GM18499 (cell line): ENCODE measurements around the gene AHNAK2.
"Not testable (repeated sequence)": the region's sequence is repeated elsewhere in the genome, so short reads cannot be mapped to it uniquely, and the experiment has no call there.

Experiments
- ATAC-seq: cut with Tn5 transposase; IDR thresholded peaks from one replicate; pipeline ENCODE4 v1.9.1; 2021; ENCODE audit warnings: moderate number of reproducible peaks; ENCODE audit not compliant: insufficient read depth, unreplicated experiment

AHNAK2 gene

DNA sequence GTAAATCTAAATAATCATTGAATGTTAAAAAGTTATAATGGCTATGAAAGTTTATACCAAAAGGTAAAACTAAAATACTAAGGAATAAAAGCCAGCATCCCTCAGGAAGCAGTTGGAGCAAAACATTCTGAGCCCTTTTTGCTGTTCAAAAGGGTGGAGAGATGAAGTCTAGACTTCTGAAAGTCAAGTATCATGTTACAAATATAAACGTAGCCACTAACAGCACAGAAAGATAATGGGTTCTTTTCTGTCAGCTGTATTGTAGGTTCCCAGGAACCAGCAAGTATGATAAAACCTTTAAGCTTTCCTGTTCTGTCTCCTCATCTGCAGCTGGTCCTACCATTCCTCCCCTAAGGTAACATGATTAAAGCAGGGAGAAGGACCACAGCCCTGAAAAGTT, 69.9 kb downstream of the AHNAK2 start:
- no peak for ATAC-seq

- ATAC-seq, result not testable (repeated sequence)
Observed at GRCh38 chr14:104905579-104905933, 72.6 kb downstream of the AHNAK2 start.

DNA sequence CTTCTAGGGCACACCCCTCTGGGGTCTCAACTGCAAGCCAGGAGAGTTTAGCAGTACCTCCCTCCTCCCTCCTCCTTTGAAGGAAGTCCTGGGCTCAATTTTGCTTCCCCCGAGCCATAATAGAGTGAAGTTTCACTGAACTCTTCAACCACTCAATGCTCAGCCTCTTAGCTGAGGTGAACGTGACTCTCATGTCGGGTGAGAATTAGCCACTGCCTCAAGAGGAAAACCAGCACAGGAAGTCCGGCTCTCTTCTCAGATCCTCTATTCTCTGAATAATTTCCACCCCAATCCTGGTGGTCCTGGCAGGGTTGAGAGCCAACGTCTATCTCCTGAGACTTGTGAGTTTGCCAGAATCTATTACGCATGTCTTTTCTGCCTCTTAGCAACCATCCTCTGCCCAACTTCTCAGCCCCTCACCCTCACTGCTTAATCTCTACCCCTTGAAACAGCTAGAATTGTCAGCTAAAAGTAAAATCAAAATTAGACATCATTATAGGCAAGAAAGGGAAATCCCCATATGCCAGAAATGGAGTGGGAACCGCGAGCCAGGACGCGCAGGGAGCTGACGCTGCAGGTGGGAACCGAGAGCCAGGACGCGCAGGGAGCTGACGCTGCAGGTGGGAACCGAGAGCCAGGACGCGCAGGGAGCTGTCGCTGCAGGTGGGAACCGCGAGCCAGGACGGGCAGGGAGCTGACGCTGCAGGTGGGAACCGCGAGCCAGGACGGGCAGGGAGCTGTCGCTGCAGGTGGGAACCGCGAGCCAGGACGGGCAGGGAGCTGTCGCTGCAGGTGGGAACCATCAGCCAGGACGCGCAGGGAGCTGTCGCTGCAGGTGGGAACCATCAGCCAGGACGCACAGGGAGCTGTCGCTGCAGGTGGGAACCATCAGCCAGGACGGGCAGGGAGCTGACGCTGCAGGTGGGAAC, 73.3 kb downstream of the AHNAK2 start:
- ATAC-seq, result not testable (repeated sequence)

- no peak for ATAC-seq
Observed at GRCh38 chr14:104903990-104904389, 74.2 kb downstream of the AHNAK2 start.

DNA sequence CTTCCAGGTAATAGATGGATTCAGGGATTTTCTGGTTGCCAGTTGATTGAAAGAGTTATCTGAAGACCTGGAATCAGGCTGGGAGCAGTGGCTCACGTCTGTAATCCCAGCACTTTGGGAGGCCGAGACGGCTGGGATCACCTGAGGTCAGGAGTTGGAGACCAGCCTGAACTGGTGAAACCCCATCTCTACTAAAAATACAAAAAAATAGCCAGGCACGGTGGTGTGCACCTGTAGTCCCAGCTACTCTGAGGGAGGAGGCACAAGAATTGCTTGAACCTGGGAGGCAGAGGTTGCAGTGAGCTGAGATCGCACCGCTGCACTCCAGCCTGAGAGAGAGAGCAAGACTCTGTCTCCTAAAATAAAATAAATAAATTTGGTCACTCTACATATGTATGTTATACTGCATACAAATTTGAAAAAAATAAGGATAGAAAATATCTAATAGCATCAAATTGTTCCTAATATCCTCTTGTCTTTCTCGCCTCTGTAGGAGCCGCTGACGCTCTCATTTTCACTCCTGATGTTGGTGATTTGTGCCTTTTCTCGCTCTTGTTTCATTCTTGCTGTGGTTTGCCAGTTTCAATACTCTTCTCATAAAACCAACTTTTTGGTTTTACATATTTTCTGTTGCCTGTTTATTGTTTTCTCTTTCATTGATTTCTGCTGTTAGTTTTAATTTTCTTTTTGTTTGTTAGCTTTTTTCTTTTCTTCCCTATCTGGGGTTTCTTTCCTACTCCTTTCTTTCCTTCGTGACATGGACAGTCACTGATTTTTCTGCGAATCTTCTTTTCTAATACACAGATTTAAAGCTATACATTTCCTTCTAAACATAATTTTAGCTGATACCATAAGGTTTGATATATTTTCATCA, 77.3 kb downstream of the AHNAK2 start:
- no peak for ATAC-seq

DNA sequence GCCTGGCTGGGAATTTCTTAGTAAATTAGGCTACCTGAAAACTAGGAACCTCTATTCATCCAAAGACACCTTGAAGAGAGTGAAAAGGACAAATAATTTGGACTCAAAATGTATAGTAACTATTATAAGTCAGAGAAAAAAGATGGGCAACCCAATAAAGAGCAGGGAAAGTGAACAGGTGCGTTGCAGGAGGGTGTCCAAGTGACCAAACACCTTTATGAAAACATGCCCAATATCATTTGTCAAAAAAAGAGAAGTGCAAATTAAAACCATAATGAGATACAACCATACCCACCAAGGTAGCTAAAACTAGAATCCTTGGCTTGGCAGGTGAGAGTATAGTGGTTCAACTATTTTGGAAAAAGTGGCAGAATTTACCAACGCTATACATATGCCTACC, 78.4 kb downstream of the AHNAK2 start:
- ATAC-seq, result no peak

- no peak for ATAC-seq
Observed at GRCh38 chr14:104898870-104899510, 79.2 kb downstream of the AHNAK2 start.

GRCh38 chr14:104898195-104898558, 80.0 kb downstream of the AHNAK2 start:
- no peak for ATAC-seq

DNA sequence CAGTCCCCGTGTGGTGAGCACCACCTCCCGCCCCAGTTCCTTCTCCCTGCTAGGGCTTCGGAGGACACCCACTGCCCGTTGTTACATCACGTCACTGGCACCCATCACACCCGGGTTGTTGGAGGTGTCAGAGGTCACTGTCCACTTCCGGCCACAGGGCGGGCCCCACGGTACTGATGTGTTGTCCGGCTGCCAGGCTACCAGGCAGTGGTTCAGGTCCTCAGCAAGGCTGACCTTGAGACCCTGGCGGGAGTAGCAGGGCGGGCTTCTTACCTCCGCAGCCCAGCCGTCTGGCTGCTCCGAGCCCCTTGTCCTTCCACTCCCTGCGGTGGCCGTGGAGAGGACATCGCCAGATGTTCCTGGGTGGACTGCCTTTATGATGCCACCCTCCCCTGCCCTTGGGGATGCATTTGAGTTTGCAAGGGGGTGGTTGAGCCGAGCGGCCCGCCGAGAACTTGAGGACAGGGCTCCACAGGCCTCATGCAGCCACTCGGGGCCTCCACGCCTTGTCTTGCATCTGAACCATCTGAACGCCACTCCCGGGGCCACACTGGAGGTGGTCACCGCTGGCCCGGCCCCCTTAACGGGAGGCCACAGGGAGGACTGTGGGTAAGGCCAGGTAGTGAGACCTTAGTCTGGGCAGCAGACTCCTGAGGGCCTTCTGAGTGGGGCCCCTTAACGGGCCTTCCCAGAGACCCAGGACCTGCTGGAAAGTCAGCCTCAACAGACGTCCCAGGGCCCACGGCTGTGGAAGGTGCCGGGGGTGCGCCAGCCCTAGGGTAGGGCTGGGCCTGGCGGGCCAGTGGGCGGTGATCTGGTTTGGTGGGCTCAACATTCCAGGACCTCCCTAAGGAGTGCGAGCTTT, 80.6 kb downstream of the AHNAK2 start:
- ATAC-seq, result no peak

DNA sequence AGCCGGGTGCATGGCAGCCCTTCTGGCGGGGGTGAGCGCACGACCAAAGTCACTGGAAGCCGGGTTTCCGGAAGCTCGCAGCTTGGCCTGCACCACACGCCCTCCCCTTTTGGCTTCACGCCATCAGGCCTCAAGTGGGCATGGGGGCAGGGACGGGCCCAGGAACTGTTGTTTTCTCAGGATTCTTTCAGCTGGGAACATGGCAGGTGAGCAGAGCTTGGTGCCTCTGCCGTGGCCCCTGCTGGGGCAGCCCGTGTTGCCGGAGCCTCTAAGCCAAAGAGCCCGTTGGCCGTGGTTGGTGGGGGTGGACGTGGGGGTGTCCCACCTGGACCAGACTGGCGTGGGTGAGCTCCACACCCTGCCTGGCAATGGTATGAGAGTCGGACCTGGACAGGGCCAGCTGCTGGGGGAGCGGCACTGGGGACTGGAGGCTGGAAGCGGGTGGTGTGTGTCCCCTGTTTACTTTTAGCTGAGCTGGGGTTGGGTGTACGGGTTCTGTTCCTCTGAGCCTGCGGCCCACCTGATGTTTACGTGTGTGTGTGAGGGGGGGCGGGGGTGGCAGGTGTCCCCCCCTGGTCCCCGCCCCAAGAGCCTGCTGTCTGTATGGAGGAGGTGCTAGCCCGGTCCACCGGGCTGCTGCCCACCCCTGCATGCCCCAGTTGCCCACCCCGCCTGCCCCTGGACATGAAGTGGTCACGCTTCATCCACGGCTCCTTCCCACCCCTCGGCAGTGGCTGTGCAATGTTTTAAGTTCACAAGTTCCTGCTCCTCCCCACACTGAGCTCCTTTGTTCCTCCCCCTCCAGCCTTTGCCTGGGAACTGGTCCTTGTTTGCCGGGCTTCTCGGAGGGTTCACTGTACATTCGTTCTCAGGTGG, 82.2 kb downstream of the AHNAK2 start:
- ATAC-seq, result no peak

DNA sequence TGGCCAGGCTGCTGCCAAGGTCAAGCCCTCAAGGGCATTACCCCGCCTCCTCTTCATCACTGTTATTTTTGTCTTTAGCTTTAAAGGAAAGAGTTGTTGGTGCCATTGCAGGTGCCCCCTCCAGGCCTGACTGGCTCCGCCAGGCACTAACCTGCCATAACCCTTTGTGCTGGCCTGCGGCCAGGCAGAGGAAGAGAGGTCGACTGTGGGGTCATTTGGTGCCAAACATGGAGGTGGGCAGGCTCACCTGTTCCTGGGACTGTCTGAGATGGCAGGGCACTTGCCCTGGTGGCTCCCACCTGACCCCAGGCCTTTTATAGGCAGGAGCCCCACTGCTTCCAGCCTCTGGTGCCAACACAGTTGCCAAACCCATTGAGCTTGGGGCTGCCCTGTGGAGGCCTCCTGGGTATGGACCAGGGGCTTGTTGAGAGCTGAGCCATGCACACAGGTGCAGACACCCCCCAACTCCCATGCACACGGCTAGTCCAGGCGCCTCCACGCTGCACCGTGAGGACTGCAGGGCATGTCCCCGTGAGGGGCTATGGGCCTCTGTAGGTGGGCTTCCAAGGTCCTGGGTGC, 82.9 kb downstream of the AHNAK2 start:
- ATAC-seq, result no peak

DNA sequence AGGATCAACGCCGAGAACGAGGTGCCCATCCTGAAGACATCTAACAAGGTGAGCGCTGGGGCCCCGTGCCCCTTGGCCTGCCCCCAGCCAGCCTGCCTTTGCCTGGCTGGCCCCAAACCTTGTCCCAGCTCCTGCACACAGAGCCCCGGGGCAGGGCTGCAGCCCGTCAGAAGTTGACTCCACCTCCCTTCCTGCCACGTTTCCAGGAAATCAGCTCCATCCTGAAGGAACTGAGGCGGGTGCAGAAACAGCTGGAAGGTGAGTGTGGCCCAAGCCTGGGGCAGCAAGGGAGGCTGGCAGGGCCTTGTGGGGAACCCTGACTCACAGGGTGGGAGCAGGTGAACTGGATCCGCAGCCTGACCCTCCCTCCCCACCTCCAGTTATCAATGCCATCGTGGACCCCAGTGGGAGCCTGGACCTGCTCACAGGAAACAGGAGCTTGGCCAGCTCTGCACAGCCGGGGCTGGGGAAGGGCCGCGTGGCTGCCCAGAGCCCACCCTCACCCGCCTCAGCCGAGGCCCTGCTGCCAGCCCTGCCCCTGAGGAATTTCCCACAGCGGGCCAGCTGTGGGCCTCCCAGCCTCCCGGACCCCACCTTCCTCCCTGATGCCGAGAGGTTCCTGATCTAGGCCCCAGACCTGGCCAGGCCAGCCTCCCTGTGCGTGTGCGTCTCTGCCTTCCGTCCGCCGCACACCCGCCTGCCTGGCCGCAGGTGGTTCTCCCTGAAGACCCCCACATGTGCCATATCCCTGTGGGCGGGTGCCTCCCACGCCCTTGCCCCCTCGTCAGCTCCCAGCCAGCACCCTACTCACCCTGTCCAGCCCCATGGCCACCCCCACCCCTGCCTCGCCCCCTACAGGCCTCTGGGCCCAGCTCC, 83.6 kb downstream of the AHNAK2 start:
- no peak for ATAC-seq

DNA sequence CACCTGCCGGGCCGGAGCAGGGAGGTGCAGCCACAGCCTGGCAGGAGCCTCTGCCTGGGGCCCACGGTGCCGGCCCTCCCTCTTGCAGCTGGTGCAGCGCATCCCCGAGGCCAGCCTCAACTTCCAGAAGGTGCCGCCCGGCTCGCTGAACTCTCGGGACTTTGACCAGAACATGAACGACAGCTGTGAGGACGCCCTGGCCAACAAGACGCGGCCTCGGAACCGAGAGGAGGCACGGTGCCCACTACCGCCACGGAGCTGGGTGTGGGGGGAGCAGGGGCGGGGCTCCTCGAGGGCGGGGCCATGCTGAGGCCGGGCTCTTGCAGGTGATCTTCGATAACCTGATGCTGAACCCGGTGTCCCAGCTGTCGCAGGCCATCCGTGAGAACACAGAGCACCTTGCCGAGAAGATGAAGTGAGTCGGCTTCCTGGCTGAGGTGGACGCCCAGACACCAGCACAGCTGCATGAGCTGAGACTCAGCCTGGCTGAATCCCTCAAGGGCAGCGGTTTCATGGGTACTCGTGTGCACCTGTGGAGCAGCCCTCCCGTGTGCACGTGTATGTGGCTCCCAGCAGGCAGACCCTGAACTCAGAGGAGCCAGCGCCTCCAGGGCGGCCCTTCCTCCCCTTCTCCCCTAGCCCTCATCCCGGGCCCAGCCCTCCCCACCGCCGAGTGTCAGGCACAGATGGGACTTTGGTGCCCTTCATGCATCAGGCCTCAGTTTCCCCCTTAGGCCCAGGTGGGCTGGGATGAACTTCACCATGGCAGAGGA, 84.6 kb downstream of the AHNAK2 start:
- no peak for ATAC-seq

GRCh38 chr14:104892531-104893434, 85.4 kb downstream of the AHNAK2 start:
- no peak for ATAC-seq

DNA sequence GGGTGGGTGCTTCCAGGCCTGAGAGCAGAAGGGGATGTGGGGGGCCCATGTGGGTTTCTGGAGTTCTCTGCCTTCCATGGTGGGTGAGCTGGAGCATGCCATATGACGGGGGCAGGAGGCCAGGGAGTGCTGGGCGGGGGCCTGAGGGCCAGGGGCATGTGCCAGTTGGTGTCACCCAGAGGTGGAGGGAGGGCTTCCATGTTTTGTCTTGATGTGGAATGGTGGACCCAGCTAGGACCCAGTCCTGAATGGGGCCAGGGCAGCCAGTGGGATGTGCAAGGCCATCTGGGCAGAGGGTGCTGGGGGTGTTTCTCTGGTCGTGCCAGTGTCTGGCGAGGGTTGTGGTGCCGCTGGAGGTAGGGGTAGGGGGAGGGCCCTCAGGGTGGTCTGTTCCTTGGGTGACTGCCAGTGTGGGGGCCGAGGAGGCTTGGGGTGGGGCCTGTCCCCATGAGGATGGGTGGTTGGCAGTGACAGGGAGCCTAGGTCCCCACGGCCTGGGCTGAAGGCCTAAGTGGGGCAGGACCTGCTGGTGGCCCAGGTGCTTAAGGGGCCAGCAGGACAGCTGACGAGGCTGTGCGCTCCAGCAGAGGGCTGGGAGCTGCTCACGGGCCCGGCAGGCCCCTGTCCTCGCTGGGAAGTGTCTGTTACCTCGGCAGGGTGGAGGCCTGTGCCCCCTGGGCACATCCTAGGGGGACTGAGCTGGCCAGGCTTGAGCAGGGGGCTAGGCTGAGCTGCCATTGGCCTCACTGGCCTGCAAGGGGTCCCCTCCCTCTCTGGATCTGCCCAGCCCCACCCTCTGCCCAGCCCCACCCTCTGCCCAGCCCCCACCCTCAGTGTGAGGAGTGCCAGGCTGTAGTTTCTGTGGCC, 86.3 kb downstream of the AHNAK2 start:
- no peak for ATAC-seq
